Glutamatergic neuron (in vitro differentiated cells): ENCODE measurements around the gene RAP1GAP2. TPM values are rescaled to one million over a fixed set of nuclear protein-coding genes. Genes with fewer than 3 reads are reported as not detected.

Experiments used
- DNase-seq: peaks from one replicate; pipeline ENCODE4 v3.0.0; 2022
- H3K27ac Mint-ChIP-seq: one replicate; pipeline ENCODE4 v1.8.0; 2020; ENCODE audit warnings: mild to moderate bottlenecking, mixed read lengths, inconsistent platforms; ENCODE audit not compliant: unreplicated experiment
- H3K27me3 Mint-ChIP-seq: one replicate; pipeline ENCODE4 v1.8.0; 2020; ENCODE audit warnings: mild to moderate bottlenecking, moderate library complexity, mixed read lengths, inconsistent platforms; ENCODE audit not compliant: unreplicated experiment
- H3K36me3 Mint-ChIP-seq: one replicate; pipeline ENCODE4 v1.8.0; 2020; ENCODE audit warnings: mild to moderate bottlenecking, mixed read lengths, inconsistent platforms; ENCODE audit not compliant: unreplicated experiment
- H3K4me1 Mint-ChIP-seq: one replicate; pipeline ENCODE4 v1.8.0; 2020; ENCODE audit warnings: mild to moderate bottlenecking, low read depth, mixed read lengths, inconsistent platforms; ENCODE audit not compliant: unreplicated experiment
- H3K4me3 Mint-ChIP-seq: one replicate; pipeline ENCODE4 v1.8.0; 2020; ENCODE audit warnings: mild to moderate bottlenecking, mixed read lengths, inconsistent platforms; ENCODE audit not compliant: unreplicated experiment
- H3K9me3 Mint-ChIP-seq: one replicate; pipeline ENCODE4 v1.8.0; 2020; ENCODE audit warnings: mild to moderate bottlenecking, moderate library complexity, mixed read lengths, inconsistent platforms; ENCODE audit not compliant: unreplicated experiment
- CTCF ChIP-seq: fragments of 200-600 bp; sonication (generic); IDR thresholded peaks from one replicate; pipeline ENCODE4 v1.5.0; 2021; ENCODE audit not compliant: partially characterized antibody, unreplicated experiment
- total RNA-seq: library from RNA; stranded (reverse); fragmentation: NEBNext Ultra II Directional; extraction: Animal tissue kit (Norgen Biotek cat#: 25700); gene quantifications from one replicate; pipeline ENCODE4 v1.2.1, GENCODE V29; 2021; ENCODE audit not compliant: unreplicated experiment

Gene RAP1GAP2
- total RNA-seq, 1 donor from 2014 or later, result 86.0 TPM

- DNase-seq, result no peak
- no peak overlapping the region for H3K4me3 Mint-ChIP-seq
- H3K27ac Mint-ChIP-seq, result peak overlapping the region; percentile 43
- peaks cover 8% of the 10 kb centered on the region for H3K27me3 Mint-ChIP-seq
- peaks cover 6% of the 10 kb centered on the region for H3K9me3 Mint-ChIP-seq
- peaks cover 29% of the 10 kb centered on the region for H3K4me1 Mint-ChIP-seq
- TF ChIP-seq CTCF, result no peak
- H3K36me3 Mint-ChIP-seq, result peaks cover 6% of the 10 kb centered on the region
Observed at GRCh38 chr17:2911035-2911754, 115.0 kb downstream of the RAP1GAP2 start.

GRCh38 chr17:2911755-2912111 lies 115.5 kb downstream of the RAP1GAP2 start:
- H3K4me3 Mint-ChIP-seq, result peak overlapping the region; percentile 42
- H3K27ac Mint-ChIP-seq, result peak overlapping the region; percentile 73
- DNase-seq, result no peak
- peaks cover 8% of the 10 kb centered on the region for H3K27me3 Mint-ChIP-seq
- peaks cover 28% of the 10 kb centered on the region for H3K4me1 Mint-ChIP-seq
- TF ChIP-seq CTCF, result no peak
- peaks cover 6% of the 10 kb centered on the region for H3K9me3 Mint-ChIP-seq
- H3K36me3 Mint-ChIP-seq, result peaks cover 3% of the 10 kb centered on the region

GRCh38 chr17:2912754-2913153 lies 116.5 kb downstream of the RAP1GAP2 start:
- peaks cover 7% of the 10 kb centered on the region for H3K27me3 Mint-ChIP-seq
- no peak overlapping the region for H3K4me3 Mint-ChIP-seq
- no peak for DNase-seq
- no peak for TF ChIP-seq CTCF
- no peak overlapping the region for H3K27ac Mint-ChIP-seq
- H3K4me1 Mint-ChIP-seq, result peaks cover 22% of the 10 kb centered on the region
- H3K36me3 Mint-ChIP-seq, result no peaks in the 10 kb centered on the region
- peaks cover 6% of the 10 kb centered on the region for H3K9me3 Mint-ChIP-seq

GRCh38 chr17:2916461-2916860 lies 120.2 kb downstream of the RAP1GAP2 start:
- TF ChIP-seq CTCF, result no peak
- Mint-ChIP-seq H3K36me3 (no peaks in the 10 kb centered on the region), H3K27ac (no peak overlapping the region), H3K4me1 (peaks cover 13% of the 10 kb centered on the region), H3K27me3 (peaks cover 2% of the 10 kb centered on the region), H3K9me3 (peaks cover 2% of the 10 kb centered on the region), H3K4me3 (no peak overlapping the region)
- no peak for DNase-seq

- Mint-ChIP-seq H3K27ac (no peak overlapping the region), H3K4me1 (peaks cover 25% of the 10 kb centered on the region), H3K36me3 (no peaks in the 10 kb centered on the region), H3K9me3 (peaks cover 3% of the 10 kb centered on the region), H3K4me3 (no peak overlapping the region), H3K27me3 (peaks cover 8% of the 10 kb centered on the region)
- DNase-seq, result no peak
- TF ChIP-seq CTCF, result no peak
Observed at GRCh38 chr17:2921443-2921842, 125.2 kb downstream of the RAP1GAP2 start.
